SH-SY5Y (cell line): ENCODE results near the gene RAP1B.

Source experiments
- GATA2 ChIP-seq: IDR thresholded peaks from 2 replicates; pipeline ENCODE4 v1.6.1; 2011; ENCODE audit warnings: mild to moderate bottlenecking, low read depth, low read length
- GATA3 ChIP-seq: IDR thresholded peaks from 2 replicates; pipeline ENCODE4 v1.6.1; 2011; ENCODE audit warnings: low read depth, mild to moderate bottlenecking, low read length, moderate library complexity

DNA sequence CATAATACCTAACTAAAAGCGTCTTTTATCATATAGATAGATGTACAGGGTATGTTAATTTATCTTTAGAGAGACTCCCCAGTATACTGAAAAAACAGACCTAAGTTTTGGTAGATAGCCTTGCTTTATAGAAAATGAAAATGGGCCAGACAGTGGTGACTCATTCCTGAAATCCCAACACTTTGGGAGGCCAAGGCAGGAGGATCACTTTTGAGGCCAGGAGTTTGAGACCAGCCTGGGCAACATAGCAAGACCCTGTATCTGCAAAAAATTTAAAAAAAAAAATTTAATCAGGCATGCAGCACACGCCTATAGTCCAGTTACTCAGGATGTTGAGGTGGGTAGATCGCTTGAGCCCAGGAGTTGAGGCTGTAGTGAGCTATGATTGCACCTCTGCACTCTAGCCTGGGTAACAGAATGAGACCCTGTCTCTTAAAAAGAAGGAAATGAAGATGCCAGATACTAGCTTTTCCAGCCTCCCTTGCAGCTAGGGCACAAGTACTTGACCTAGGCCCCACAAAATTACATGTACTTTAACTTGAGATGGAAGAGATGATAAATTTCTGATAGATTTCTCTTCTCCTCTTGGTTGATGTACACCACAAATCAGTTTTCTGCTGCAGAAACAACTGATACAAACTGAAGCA is 17.1 kb downstream of the RAP1B start:
- no peak for TF ChIP-seq GATA2
- no peak for TF ChIP-seq GATA3
